B cell (primary cell): ENCODE data around the gene DND1.

Source experiments
- CTCF ChIP-seq: fragments of 200-600 bp; IDR thresholded peaks from one replicate; pipeline ENCODE4 v1.8.0; 2022; ENCODE audit warnings: antibody characterized with exemption, mild to moderate bottlenecking
- EZH2 ChIP-seq: IDR thresholded peaks from 2 replicates; pipeline ENCODE4 v1.6.1; 2012; ENCODE audit warnings: borderline replicate concordance, low read depth, mild to moderate bottlenecking, moderate library complexity, low read length; ENCODE audit not compliant: insufficient read depth, poor library complexity, severe bottlenecking

- TF ChIP-seq CTCF = no peak
- no peak for TF ChIP-seq EZH2
These were observed 37.6 kb upstream of the DND1 start for GRCh38 chr5:140710899-140711552.
